IMR-90 (cell line): ENCODE data around the gene TULP4.

Experiments
- BHLHE40 ChIP-seq: fragments of 150-350 bp; IDR thresholded peaks from 2 replicates; pipeline ENCODE4 v1.6.1; 2016; ENCODE audit warnings: mild to moderate bottlenecking, low read depth, low read length
- CEBPB ChIP-seq: IDR thresholded peaks from 2 replicates; pipeline ENCODE4 v1.6.1; 2012; ENCODE audit warnings: low read depth, low read length, improper control_type of control experiment
- CHD1 ChIP-seq: IDR thresholded peaks from 2 replicates; pipeline ENCODE4 v1.6.1; 2012; ENCODE audit warnings: low read depth, low read length, improper control_type of control experiment
- FOS ChIP-seq: fragments of 150-350 bp; IDR thresholded peaks from 2 replicates; pipeline ENCODE4 v1.6.1; 2016; ENCODE audit warnings: low read depth, low read length
- MAFK ChIP-seq: IDR thresholded peaks from 2 replicates; pipeline ENCODE4 v1.6.1; 2012; ENCODE audit warnings: low read depth, low read length, improper control_type of control experiment
- MXI1 ChIP-seq: IDR thresholded peaks from 2 replicates; pipeline ENCODE4 v1.6.1; 2012; ENCODE audit warnings: low read depth, mild to moderate bottlenecking, low read length, moderate library complexity, borderline replicate concordance
- NFE2L2 ChIP-seq: fragments of 150-350 bp; IDR thresholded peaks from 2 replicates; pipeline ENCODE4 v1.6.1; 2016; ENCODE audit warnings: low read depth, mild to moderate bottlenecking, low read length
- POLR2A ChIP-seq: IDR thresholded peaks from 2 replicates; pipeline ENCODE4 v1.6.1; 2012; ENCODE audit warnings: mild to moderate bottlenecking, low read depth, low read length
- RAD21 ChIP-seq: IDR thresholded peaks from 2 replicates; pipeline ENCODE4 v1.6.1; 2012; ENCODE audit warnings: low read length, improper control_type of control experiment
- RCOR1 ChIP-seq: IDR thresholded peaks from 2 replicates; pipeline ENCODE4 v1.6.1; 2012; ENCODE audit warnings: mild to moderate bottlenecking, low read length, improper control_type of control experiment; ENCODE audit not compliant: insufficient replicate concordance
- RFX5 ChIP-seq: IDR thresholded peaks from 2 replicates; pipeline ENCODE4 v1.8.0; 2012; ENCODE audit warnings: low read depth, mild to moderate bottlenecking, low read length, moderate library complexity
- TF ChIP-seq, protein P1 (sequence below): conservative IDR thresholded peaks from 2 replicates; pipeline ENCODE4 v1.5.1; 2012; ENCODE audit warnings: mild to moderate bottlenecking, low read depth, low read length, improper control_type of control experiment
- TF ChIP-seq, protein P2 (sequence below): fragments of 150-350 bp; IDR thresholded peaks from 2 replicates; pipeline ENCODE4 v1.6.1; 2016; ENCODE audit warnings: low read depth, mild to moderate bottlenecking, low read length, moderate library complexity, borderline replicate concordance
- TF ChIP-seq, protein P3 (sequence below): fragments of 150-350 bp; IDR thresholded peaks from 2 replicates; pipeline ENCODE4 v1.6.1; 2017; ENCODE audit warnings: mild to moderate bottlenecking, antibody characterized with exemption, low read length, low read depth

DNA sequence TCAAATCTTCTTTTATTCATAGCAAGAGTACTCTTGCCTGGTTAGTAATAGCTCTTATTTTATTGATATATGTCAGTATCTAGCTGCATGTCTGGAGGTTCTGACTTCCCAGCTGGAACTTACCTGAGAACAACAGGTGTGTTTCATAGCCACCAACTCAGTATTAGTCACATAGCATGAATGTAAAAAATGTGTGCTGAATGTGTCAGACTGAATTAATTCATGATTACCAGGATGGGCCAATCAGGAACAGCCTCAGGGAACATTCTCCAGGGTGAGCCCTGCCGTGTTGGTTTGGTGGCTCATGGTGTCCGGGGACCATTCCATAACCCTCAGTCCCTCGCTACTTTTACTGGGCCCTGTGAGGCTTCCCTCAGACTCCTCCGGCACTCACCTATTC, 99.7 kb downstream of the TULP4 start:
- TF ChIP-seq, protein P1, sequence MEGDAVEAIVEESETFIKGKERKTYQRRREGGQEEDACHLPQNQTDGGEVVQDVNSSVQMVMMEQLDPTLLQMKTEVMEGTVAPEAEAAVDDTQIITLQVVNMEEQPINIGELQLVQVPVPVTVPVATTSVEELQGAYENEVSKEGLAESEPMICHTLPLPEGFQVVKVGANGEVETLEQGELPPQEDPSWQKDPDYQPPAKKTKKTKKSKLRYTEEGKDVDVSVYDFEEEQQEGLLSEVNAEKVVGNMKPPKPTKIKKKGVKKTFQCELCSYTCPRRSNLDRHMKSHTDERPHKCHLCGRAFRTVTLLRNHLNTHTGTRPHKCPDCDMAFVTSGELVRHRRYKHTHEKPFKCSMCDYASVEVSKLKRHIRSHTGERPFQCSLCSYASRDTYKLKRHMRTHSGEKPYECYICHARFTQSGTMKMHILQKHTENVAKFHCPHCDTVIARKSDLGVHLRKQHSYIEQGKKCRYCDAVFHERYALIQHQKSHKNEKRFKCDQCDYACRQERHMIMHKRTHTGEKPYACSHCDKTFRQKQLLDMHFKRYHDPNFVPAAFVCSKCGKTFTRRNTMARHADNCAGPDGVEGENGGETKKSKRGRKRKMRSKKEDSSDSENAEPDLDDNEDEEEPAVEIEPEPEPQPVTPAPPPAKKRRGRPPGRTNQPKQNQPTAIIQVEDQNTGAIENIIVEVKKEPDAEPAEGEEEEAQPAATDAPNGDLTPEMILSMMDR = no peak
- TF ChIP-seq POLR2A (no peak), FOS (no peak), CEBPB (no peak), MXI1 (no peak), RAD21 (no peak), BHLHE40 (no peak), CHD1 (no peak), NFE2L2 (no peak), RFX5 (no peak), MAFK (no peak), RCOR1 (no peak)
- TF ChIP-seq, protein P2, sequence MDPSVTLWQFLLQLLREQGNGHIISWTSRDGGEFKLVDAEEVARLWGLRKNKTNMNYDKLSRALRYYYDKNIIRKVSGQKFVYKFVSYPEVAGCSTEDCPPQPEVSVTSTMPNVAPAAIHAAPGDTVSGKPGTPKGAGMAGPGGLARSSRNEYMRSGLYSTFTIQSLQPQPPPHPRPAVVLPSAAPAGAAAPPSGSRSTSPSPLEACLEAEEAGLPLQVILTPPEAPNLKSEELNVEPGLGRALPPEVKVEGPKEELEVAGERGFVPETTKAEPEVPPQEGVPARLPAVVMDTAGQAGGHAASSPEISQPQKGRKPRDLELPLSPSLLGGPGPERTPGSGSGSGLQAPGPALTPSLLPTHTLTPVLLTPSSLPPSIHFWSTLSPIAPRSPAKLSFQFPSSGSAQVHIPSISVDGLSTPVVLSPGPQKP = no peak
- TF ChIP-seq, protein P3, sequence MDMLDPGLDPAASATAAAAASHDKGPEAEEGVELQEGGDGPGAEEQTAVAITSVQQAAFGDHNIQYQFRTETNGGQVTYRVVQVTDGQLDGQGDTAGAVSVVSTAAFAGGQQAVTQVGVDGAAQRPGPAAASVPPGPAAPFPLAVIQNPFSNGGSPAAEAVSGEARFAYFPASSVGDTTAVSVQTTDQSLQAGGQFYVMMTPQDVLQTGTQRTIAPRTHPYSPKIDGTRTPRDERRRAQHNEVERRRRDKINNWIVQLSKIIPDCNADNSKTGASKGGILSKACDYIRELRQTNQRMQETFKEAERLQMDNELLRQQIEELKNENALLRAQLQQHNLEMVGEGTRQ = no peak
